HEK293 (cell line): ENCODE data around the gene ATP12A.

Experiments
- CTCF ChIA-PET: fragments of 350-600 bp; formaldehyde crosslinking; extraction: SDS; loops from one replicate; lab custom pipeline; 2021; ENCODE audit warnings: antibody characterized with exemption; lab: Yijun Ruan, JAX
- POLR2A ChIA-PET: fragments of 300-600 bp; formaldehyde crosslinking; extraction: SDS; loops from one replicate; lab custom pipeline; 2020; ENCODE audit warnings: antibody characterized with exemption, inconsistent platforms; lab: Yijun Ruan, JAX
- H3K27ac ChIP-seq: fragments of 200-500 bp; sonication (Bioruptor generic); 2 replicates; pipeline ENCODE4 v1.5.1; 2014; ENCODE audit warnings: low read depth, low read length, control low read depth, inconsistent platforms; ENCODE audit errors: extremely low read depth
- H3K36me3 ChIP-seq, 2 experiments: fragments of 200-500 bp in 1 of 2; sonication (Bioruptor generic) in 1 of 2; 1 replicate in 1 of 2; 2 replicates in 1 of 2; pipeline ENCODE4 v1.5.1; 2014 to 2017; ENCODE audit warnings: inconsistent platforms in 2 of 2, low read length in 2 of 2; ENCODE audit not compliant: control insufficient read depth in 2 of 2, insufficient read depth in 1 of 2
- H3K4me1 ChIP-seq: fragments of 200-500 bp; sonication (Bioruptor generic); 2 replicates; pipeline ENCODE4 v1.5.1; 2014; ENCODE audit warnings: mild to moderate bottlenecking, low read length, inconsistent platforms; ENCODE audit not compliant: control insufficient read depth, insufficient read depth
- H3K4me3 ChIP-seq: 2 replicates; pipeline ENCODE4 v1.5.1; 2011; ENCODE audit warnings: low read depth, mild to moderate bottlenecking, control low read depth, low read length, moderate library complexity
- H3K9me3 ChIP-seq: fragments of 200-500 bp; sonication (Bioruptor generic); 2 replicates; pipeline ENCODE4 v1.5.1; 2014; ENCODE audit warnings: low read depth, low read length, inconsistent platforms; ENCODE audit not compliant: control insufficient read depth, insufficient read depth
- ATF2 ChIP-seq: fragments of 450-650 bp; formaldehyde crosslinking; IDR thresholded peaks from 2 replicates; pipeline ENCODE4 v1.5.1; 2016; ENCODE audit warnings: missing biosample characterization, missing genetic modification characterization, low read depth
- EGR2 ChIP-seq: fragments of 450-650 bp; formaldehyde crosslinking; IDR thresholded peaks from 2 replicates; pipeline ENCODE4 v1.5.1; 2016; ENCODE audit warnings: low read depth, missing biosample characterization, missing genetic modification characterization
- GLIS1 ChIP-seq: fragments of 450-650 bp; formaldehyde crosslinking; IDR thresholded peaks from 2 replicates; pipeline ENCODE4 v1.5.1; 2016; ENCODE audit warnings: missing biosample characterization, missing genetic modification characterization
- IKZF3 ChIP-seq: fragments of 450-650 bp; IDR thresholded peaks from 2 replicates; pipeline ENCODE4 v1.5.0; 2018; ENCODE audit warnings: missing biosample characterization, mild to moderate bottlenecking, missing genetic modification characterization, moderate library complexity
- KLF16 ChIP-seq: fragments of 450-650 bp; formaldehyde crosslinking; IDR thresholded peaks from 2 replicates; pipeline ENCODE4 v1.5.1; 2017; ENCODE audit warnings: missing biosample characterization, missing genetic modification characterization
- PATZ1 ChIP-seq: fragments of 450-650 bp; formaldehyde crosslinking; IDR thresholded peaks from 2 replicates; pipeline ENCODE4 v1.5.1; 2016; ENCODE audit warnings: missing biosample characterization, missing genetic modification characterization
- YY2 ChIP-seq: fragments of 450-650 bp; formaldehyde crosslinking; IDR thresholded peaks from 2 replicates; pipeline ENCODE4 v1.5.1; 2016; ENCODE audit warnings: missing biosample characterization, missing genetic modification characterization
- ZBTB7A ChIP-seq: fragments of 450-650 bp; formaldehyde crosslinking; IDR thresholded peaks from 2 replicates; pipeline ENCODE4 v1.5.1; 2016; ENCODE audit warnings: low read depth, missing biosample characterization, missing genetic modification characterization
- ZEB2 ChIP-seq: fragments of 450-650 bp; formaldehyde crosslinking; IDR thresholded peaks from 2 replicates; pipeline ENCODE4 v1.5.1; 2016; ENCODE audit warnings: missing biosample characterization, missing genetic modification characterization
- ZFHX2 ChIP-seq: fragments of 450-650 bp; formaldehyde crosslinking; conservative IDR thresholded peaks from 2 replicates; pipeline ENCODE4 v1.5.1; 2016; ENCODE audit warnings: missing biosample characterization, missing genetic modification characterization
- ZNF132 ChIP-seq: fragments of 450-650 bp; formaldehyde crosslinking; IDR thresholded peaks from 2 replicates; pipeline ENCODE4 v1.5.1; 2017; ENCODE audit warnings: missing biosample characterization, missing genetic modification characterization, borderline replicate concordance
- ZNF140 ChIP-seq: fragments of 450-650 bp; formaldehyde crosslinking; IDR thresholded peaks from 2 replicates; pipeline ENCODE4 v1.5.1; 2016; ENCODE audit warnings: missing biosample characterization, missing genetic modification characterization
- ZNF148 ChIP-seq: fragments of 450-650 bp; formaldehyde crosslinking; IDR thresholded peaks from 2 replicates; pipeline ENCODE4 v1.5.0; 2017; ENCODE audit warnings: missing biosample characterization, missing genetic modification characterization, borderline replicate concordance
- ZNF2 ChIP-seq: fragments of 450-650 bp; formaldehyde crosslinking; IDR thresholded peaks from 2 replicates; pipeline ENCODE4 v1.5.1; 2016; ENCODE audit warnings: missing biosample characterization, missing genetic modification characterization
- ZNF214 ChIP-seq: fragments of 450-650 bp; formaldehyde crosslinking; IDR thresholded peaks from 2 replicates; pipeline ENCODE4 v1.5.1; 2017; ENCODE audit warnings: missing biosample characterization, mild to moderate bottlenecking, missing genetic modification characterization, borderline replicate concordance
- ZNF23 ChIP-seq: fragments of 450-650 bp; formaldehyde crosslinking; IDR thresholded peaks from 2 replicates; pipeline ENCODE4 v1.5.1; 2016; ENCODE audit warnings: missing biosample characterization, missing genetic modification characterization, borderline replicate concordance
- ZNF266 ChIP-seq: fragments of 450-650 bp; formaldehyde crosslinking; IDR thresholded peaks from 2 replicates; pipeline ENCODE4 v1.5.1; 2016; ENCODE audit warnings: missing biosample characterization, missing genetic modification characterization, low read depth
- ZNF292 ChIP-seq: fragments of 450-650 bp; formaldehyde crosslinking; IDR thresholded peaks from 2 replicates; pipeline ENCODE4 v1.5.1; 2016; ENCODE audit warnings: low read depth, missing biosample characterization, missing genetic modification characterization, borderline replicate concordance
- ZNF341 ChIP-seq: fragments of 450-650 bp; formaldehyde crosslinking; IDR thresholded peaks from 2 replicates; pipeline ENCODE4; 2016; ENCODE audit warnings: low read depth, missing biosample characterization, missing genetic modification characterization
- ZNF423 ChIP-seq: fragments of 450-650 bp; formaldehyde crosslinking; IDR thresholded peaks from 2 replicates; pipeline ENCODE4 v1.5.1; 2016; ENCODE audit warnings: missing biosample characterization, missing genetic modification characterization
- ZNF548 ChIP-seq: fragments of 450-650 bp; formaldehyde crosslinking; IDR thresholded peaks from 2 replicates; pipeline ENCODE4 v1.5.1; 2016; ENCODE audit warnings: missing biosample characterization, missing genetic modification characterization
- ZNF624 ChIP-seq: fragments of 450-650 bp; formaldehyde crosslinking; IDR thresholded peaks from 2 replicates; pipeline ENCODE4 v1.5.1; 2017; ENCODE audit warnings: missing biosample characterization, missing genetic modification characterization
- ZNF629 ChIP-seq: fragments of 450-650 bp; formaldehyde crosslinking; IDR thresholded peaks from 2 replicates; pipeline ENCODE4 v1.5.1; 2017; ENCODE audit warnings: missing biosample characterization, missing genetic modification characterization
- ZNF639 ChIP-seq: fragments of 450-650 bp; formaldehyde crosslinking; IDR thresholded peaks from 2 replicates; pipeline ENCODE4 v1.5.1; 2016; ENCODE audit warnings: missing biosample characterization, missing genetic modification characterization
- ZNF660 ChIP-seq: fragments of 450-650 bp; IDR thresholded peaks from 2 replicates; pipeline ENCODE4 v1.5.1; 2018; ENCODE audit warnings: missing biosample characterization, mild to moderate bottlenecking, missing genetic modification characterization
- ZNF677 ChIP-seq: fragments of 450-650 bp; IDR thresholded peaks from 2 replicates; pipeline ENCODE4 v1.5.0; 2018; ENCODE audit warnings: missing biosample characterization, mild to moderate bottlenecking, missing genetic modification characterization, moderate library complexity
- ZNF701 ChIP-seq: fragments of 450-650 bp; formaldehyde crosslinking; IDR thresholded peaks from 2 replicates; pipeline ENCODE4 v1.5.1; 2016; ENCODE audit warnings: missing biosample characterization, missing genetic modification characterization
- ZNF768 ChIP-seq: fragments of 450-650 bp; formaldehyde crosslinking; IDR thresholded peaks from 2 replicates; pipeline ENCODE4 v1.5.1; 2018; ENCODE audit warnings: missing biosample characterization, mild to moderate bottlenecking, missing genetic modification characterization
- ZNF843 ChIP-seq: fragments of 450-650 bp; formaldehyde crosslinking; IDR thresholded peaks from 2 replicates; pipeline ENCODE4 v1.5.1; 2016; ENCODE audit warnings: missing biosample characterization, missing genetic modification characterization
- ZSCAN16 ChIP-seq: fragments of 450-650 bp; formaldehyde crosslinking; IDR thresholded peaks from 2 replicates; pipeline ENCODE4 v1.5.1; 2016; ENCODE audit warnings: missing biosample characterization, missing genetic modification characterization
- ZSCAN23 ChIP-seq: fragments of 450-650 bp; formaldehyde crosslinking; IDR thresholded peaks from 2 replicates; pipeline ENCODE4 v1.5.1; 2016; ENCODE audit warnings: missing biosample characterization, missing genetic modification characterization

The ATP12A gene

GRCh38 chr13:24680258-24680920, at the start of gene ATP12A:
ATP12A (plus strand) TSS chr13:24680408; CDS start chr13:24680744, 336 bp downstream.
- H3K36me3 ChIP-seq, result no peaks in the 10 kb centered on the region
- ChIA-PET POLR2A (interaction anchor here (0.6 kb wide), 1 partner anchor 366 kb away, joined by 3 read pairs; no protein-coding TSS in a partner anchor), CTCF (interaction anchor here (0.5 to 1.1 kb wide), 3 partner anchors 10 to 240 kb away, joined by 3 to 7 read pairs (median 3); no protein-coding TSS in a partner anchor)
- H3K4me1 ChIP-seq, result peaks cover 3% of the 10 kb centered on the region; the same call in 1 of the 2 replicates
- no peak within 1 kb of the TSS for H3K27ac ChIP-seq
- H3K4me3 ChIP-seq, result peak within 1 kb of the TSS; percentile 41
- no peaks in the 10 kb centered on the region for H3K9me3 ChIP-seq
- no peak for TF ChIP-seq ATF2 (tag by site-specific recombination)
- 0 out of 2 replicates have a peak, but pooled peaks have one; percentile 16 for TF ChIP-seq ZNF660 (tag by site-specific recombination)
- no peak for TF ChIP-seq ZNF292 (tag by site-specific recombination)
- 0 out of 2 replicates have a peak, but pooled peaks have one; percentile 20 for TF ChIP-seq PATZ1
- no peak for TF ChIP-seq ZSCAN23 (tag by site-specific recombination)
- TF ChIP-seq ZNF148 (tag by site-specific recombination), result no peak
- no peak for TF ChIP-seq ZNF266 (tag by site-specific recombination)
- 0 out of 2 replicates have a peak, but pooled peaks have one; percentile 13 for TF ChIP-seq EGR2
- TF ChIP-seq ZNF677 (tag by site-specific recombination), result no peak
- TF ChIP-seq ZEB2, result no peak
- no peak for TF ChIP-seq ZNF624 (tag by site-specific recombination)
- no peak for TF ChIP-seq ZNF629
- no peak for TF ChIP-seq ZNF23 (tag by site-specific recombination)
- TF ChIP-seq GLIS1, result peak; percentile 46
- peak; percentile 51 for TF ChIP-seq ZNF341 (tag by site-specific recombination)
- TF ChIP-seq ZNF701, result no peak
- no peak for TF ChIP-seq ZNF140 (tag by site-specific recombination)
- TF ChIP-seq ZNF548 (tag by site-specific recombination), result no peak
- no peak for TF ChIP-seq ZBTB7A (tag by site-specific recombination)
- TF ChIP-seq KLF16, result no peak
- TF ChIP-seq ZNF423 (tag by site-specific recombination), result no peak
- TF ChIP-seq YY2 (tag by site-specific recombination), result no peak
- TF ChIP-seq ZNF639 (tag by site-specific recombination), result no peak
- TF ChIP-seq ZNF2 (tag by site-specific recombination), result no peak
- no peak for TF ChIP-seq ZNF768 (tag by site-specific recombination)
- no peak for TF ChIP-seq ZNF132 (tag by site-specific recombination)
- no peak for TF ChIP-seq IKZF3 (tag by site-specific recombination)
- TF ChIP-seq ZNF843 (tag by site-specific recombination), result no peak
- peak; percentile 68 for TF ChIP-seq ZFHX2
- TF ChIP-seq ZSCAN16 (tag by site-specific recombination), result no peak
- TF ChIP-seq ZNF214 (tag by site-specific recombination), result no peak
